IMR-90 (cell line): Measurements from ENCODE around the gene MRPL38. TPM values are rescaled to one million over a fixed set of nuclear protein-coding genes. Genes with fewer than 3 reads are reported as not detected.

ENCODE experiments used
- ATAC-seq: fragments of 200-7000 bp; cut with Tn5 transposase; 2 replicates; pipeline ENCODE4 v1.9.1; 2020; ENCODE audit warnings: low read depth, mild to moderate bottlenecking, moderate library complexity
- BruUV-seq: library from RNA; stranded (reverse); fragments of 400-500 nt; replicated peaks from 2 replicates; lab custom pipeline; 2021; lab: Mats Ljungman, UMichigan
- CTCF ChIA-PET: fragments of 300-600 bp; formaldehyde crosslinking; extraction: SDS; loops from one replicate; lab custom pipeline; 2021; ENCODE audit warnings: antibody characterized with exemption; lab: Yijun Ruan, JAX
- POLR2A ChIA-PET: fragments of 300-600 bp; sonication (Branson Sonifier 250); formaldehyde crosslinking; loops from one replicate; lab custom pipeline; 2022; ENCODE audit warnings: antibody characterized with exemption; ENCODE audit not compliant: unreplicated experiment; lab: Charles Lee
- DNase-seq: peaks from one replicate; pipeline ENCODE4 v3.0.0; 2013
- H2AFZ ChIP-seq: replicated peaks from 2 replicates; pipeline ENCODE3; 2013; ENCODE audit warnings: low read length, mild to moderate bottlenecking; ENCODE audit not compliant: poor library complexity
- H2AK5ac ChIP-seq: 2 replicates; pipeline ENCODE4 v1.6.1; 2013; ENCODE audit warnings: low read depth, low read length, inconsistent platforms
- H2AK9ac ChIP-seq: replicated peaks from 2 replicates; pipeline ENCODE3; 2013; ENCODE audit warnings: mild to moderate bottlenecking, low read depth, low read length, moderate library complexity; ENCODE audit not compliant: poor library complexity
- H2BK120ac ChIP-seq: 2 replicates; pipeline ENCODE4 v1.6.1; 2013; ENCODE audit warnings: low read depth, low read length, inconsistent platforms
- H2BK15ac ChIP-seq: 3 replicates; pipeline ENCODE4 v1.6.1; 2013; ENCODE audit warnings: low read depth, low read length, inconsistent platforms
- H2BK20ac ChIP-seq: 2 replicates; pipeline ENCODE4 v1.6.1; 2013; ENCODE audit warnings: low read depth, mild to moderate bottlenecking, inconsistent platforms, low read length, moderate library complexity
- H2BK5ac ChIP-seq: 2 replicates; pipeline ENCODE4 v1.6.1; 2013; ENCODE audit warnings: mild to moderate bottlenecking, low read depth, low read length, inconsistent platforms; ENCODE audit not compliant: poor library complexity, severe bottlenecking
- H3K14ac ChIP-seq: replicated peaks from 2 replicates; pipeline ENCODE4 v1.6.1; 2013; ENCODE audit warnings: low read depth, low read length, inconsistent platforms
- H3K18ac ChIP-seq: 2 replicates; pipeline ENCODE4 v1.6.1; 2013; ENCODE audit warnings: low read depth, low read length, control low read depth
- H3K23ac ChIP-seq: 2 replicates; pipeline ENCODE4 v1.6.1; 2013; ENCODE audit warnings: low read depth, low read length, inconsistent platforms
- H3K27ac ChIP-seq: 2 replicates; pipeline ENCODE4 v1.5.1; 2013; ENCODE audit warnings: mild to moderate bottlenecking, control low read depth, low read length; ENCODE audit not compliant: insufficient read depth
- H3K27me3 ChIP-seq: 2 replicates; pipeline ENCODE4 v1.6.1; 2013; ENCODE audit warnings: low read length; ENCODE audit not compliant: control insufficient read depth, insufficient read depth
- H3K36me3 ChIP-seq: 2 replicates; pipeline ENCODE4 v1.6.1; 2013; ENCODE audit warnings: low read length, mixed read lengths; ENCODE audit not compliant: control insufficient read depth, insufficient read depth
- H3K4ac ChIP-seq: 2 replicates; pipeline ENCODE4 v1.6.1; 2013; ENCODE audit warnings: low read depth, low read length, inconsistent platforms
- H3K4me1 ChIP-seq: 2 replicates; pipeline ENCODE4 v1.6.1; 2013; ENCODE audit warnings: low read length, mixed read lengths; ENCODE audit not compliant: control insufficient read depth, insufficient read depth
- H3K4me2 ChIP-seq: 2 replicates; pipeline ENCODE4 v1.6.1; 2013; ENCODE audit warnings: low read depth, mild to moderate bottlenecking, control low read depth, low read length, moderate library complexity
- H3K4me3 ChIP-seq: 2 replicates; pipeline ENCODE4 v1.5.1; 2013; ENCODE audit warnings: low read depth, mild to moderate bottlenecking, control low read depth, low read length, moderate library complexity; ENCODE audit not compliant: insufficient read depth
- H3K56ac ChIP-seq: 2 replicates; pipeline ENCODE4 v1.6.1; 2013; ENCODE audit warnings: low read length, inconsistent platforms; ENCODE audit not compliant: insufficient read depth; ENCODE audit errors: extremely low read depth
- H3K79me1 ChIP-seq, 2 experiments: 2 replicates each; pipeline ENCODE4 v1.6.1; 2013; ENCODE audit warnings: low read length in 2 of 2, inconsistent platforms in 1 of 2, low read depth in 1 of 2
- H3K9ac ChIP-seq: 2 replicates; pipeline ENCODE4 v1.6.1; 2013; ENCODE audit warnings: low read depth, low read length, control low read depth
- H3K9me1 ChIP-seq: 2 replicates; pipeline ENCODE4 v1.6.1; 2013; ENCODE audit warnings: low read length, inconsistent platforms; ENCODE audit not compliant: insufficient read depth
- H3K9me3 ChIP-seq: 2 replicates; pipeline ENCODE4 v1.6.1; 2013; ENCODE audit warnings: low read length; ENCODE audit not compliant: control insufficient read depth, insufficient read depth
- H4K20me1 ChIP-seq: 2 replicates; pipeline ENCODE4 v1.6.1; 2013; ENCODE audit warnings: low read length, inconsistent platforms; ENCODE audit not compliant: insufficient read depth
- H4K5ac ChIP-seq: 2 replicates; pipeline ENCODE4 v1.6.1; 2013; ENCODE audit warnings: mild to moderate bottlenecking, low read depth, low read length, control low read depth
- H4K8ac ChIP-seq, 2 experiments: 2 replicates each; pipeline ENCODE4 v1.6.1; 2013; ENCODE audit warnings: low read depth in 2 of 2, low read length in 2 of 2, control low read depth in 1 of 2, inconsistent platforms in 1 of 2
- H4K91ac ChIP-seq: 2 replicates; pipeline ENCODE4 v1.6.1; 2013; ENCODE audit warnings: low read depth, low read length, inconsistent platforms; ENCODE audit not compliant: insufficient read depth
- BHLHE40 ChIP-seq: fragments of 150-350 bp; IDR thresholded peaks from 2 replicates; pipeline ENCODE4 v1.6.1; 2016; ENCODE audit warnings: mild to moderate bottlenecking, low read depth, low read length
- CEBPB ChIP-seq: IDR thresholded peaks from 2 replicates; pipeline ENCODE4 v1.6.1; 2012; ENCODE audit warnings: low read depth, low read length, improper control_type of control experiment
- CHD1 ChIP-seq: IDR thresholded peaks from 2 replicates; pipeline ENCODE4 v1.6.1; 2012; ENCODE audit warnings: low read depth, low read length, improper control_type of control experiment
- ELK1 ChIP-seq: fragments of 150-350 bp; IDR thresholded peaks from 2 replicates; pipeline ENCODE4 v1.6.1; 2016; ENCODE audit warnings: low read depth, mild to moderate bottlenecking, low read length, moderate library complexity, borderline replicate concordance
- MAFK ChIP-seq: IDR thresholded peaks from 2 replicates; pipeline ENCODE4 v1.6.1; 2012; ENCODE audit warnings: low read depth, low read length, improper control_type of control experiment
- MAZ ChIP-seq: IDR thresholded peaks from 2 replicates; pipeline ENCODE4 v1.6.1; 2012; ENCODE audit warnings: low read depth, mild to moderate bottlenecking, low read length, improper control_type of control experiment, moderate library complexity, borderline replicate concordance
- MXI1 ChIP-seq: IDR thresholded peaks from 2 replicates; pipeline ENCODE4 v1.6.1; 2012; ENCODE audit warnings: low read depth, mild to moderate bottlenecking, low read length, moderate library complexity, borderline replicate concordance
- NFE2L2 ChIP-seq: fragments of 150-350 bp; IDR thresholded peaks from 2 replicates; pipeline ENCODE4 v1.6.1; 2016; ENCODE audit warnings: low read depth, mild to moderate bottlenecking, low read length
- RAD21 ChIP-seq: IDR thresholded peaks from 2 replicates; pipeline ENCODE4 v1.6.1; 2012; ENCODE audit warnings: low read length, improper control_type of control experiment
- RCOR1 ChIP-seq: IDR thresholded peaks from 2 replicates; pipeline ENCODE4 v1.6.1; 2012; ENCODE audit warnings: mild to moderate bottlenecking, low read length, improper control_type of control experiment; ENCODE audit not compliant: insufficient replicate concordance
- RFX5 ChIP-seq: IDR thresholded peaks from 2 replicates; pipeline ENCODE4 v1.8.0; 2012; ENCODE audit warnings: low read depth, mild to moderate bottlenecking, low read length, moderate library complexity
- SMC3 ChIP-seq: fragments of 150-350 bp; IDR thresholded peaks from 2 replicates; pipeline ENCODE4 v1.6.1; 2016; ENCODE audit warnings: low read depth, mild to moderate bottlenecking, antibody characterized with exemption, low read length, moderate library complexity
- WGBS, 2 experiments: methylation state at CpG; one replicate each; pipeline versions ENCODE4 v1.1.5 to v1.1.7; 2013; ENCODE audit warnings: missing lambda C conversion rate in 2 of 2; ENCODE audit not compliant: insufficient read length in 1 of 2; ENCODE audit errors: extremely low coverage in 2 of 2; 5-methylcytosine and 5-hydroxymethylcytosine counted together
- dilution Hi-C: fragments of 300-500 bp; cut with HindIII; formaldehyde crosslinking; loops from one replicate; pipeline ENCODE4 v1.14.3; 2018; ENCODE audit warnings: low sequenced_read_pairs; ENCODE audit not compliant: unreplicated experiment
- in situ Hi-C: fragments of 300-500 bp; cut with MboI; formaldehyde crosslinking; loops from 3 replicates; pipeline ENCODE4 v1.14.3; 2019; ENCODE audit warnings: low sequenced_read_pairs, inconsistent platforms, mixed read lengths
- intact Hi-C: fragments of 100-400 bp; cut with micrococcal nuclease; formaldehyde crosslinking; loops from 2 replicates; pipeline ENCODE4 v1.10.0; 2022
- polyA plus RNA-seq, 3 experiments: library from polyadenylated mRNA; depleted of rRNA; stranded (reverse); fragments of >200 nt; gene quantifications; 2 replicates each; pipeline ENCODE4 v1.2.3, GENCODE V29; 2012; ENCODE audit warnings: low replicate concordance in 1 of 3
- total RNA-seq: library from RNA; depleted of rRNA; stranded (reverse); fragments of >200 nt; gene quantifications from 2 replicates; pipeline ENCODE4 v1.2.3, GENCODE V29; 2012
- TF ChIP-seq, protein P1 (sequence below): conservative IDR thresholded peaks from 2 replicates; pipeline ENCODE4 v1.5.1; 2012; ENCODE audit warnings: mild to moderate bottlenecking, low read depth, low read length, improper control_type of control experiment

Gene MRPL38
- total and polyA plus RNA-seq, 2 of the 4 experiments (the other 2 are of a cell fraction) = 13.3 to 42.5 TPM

DNA sequence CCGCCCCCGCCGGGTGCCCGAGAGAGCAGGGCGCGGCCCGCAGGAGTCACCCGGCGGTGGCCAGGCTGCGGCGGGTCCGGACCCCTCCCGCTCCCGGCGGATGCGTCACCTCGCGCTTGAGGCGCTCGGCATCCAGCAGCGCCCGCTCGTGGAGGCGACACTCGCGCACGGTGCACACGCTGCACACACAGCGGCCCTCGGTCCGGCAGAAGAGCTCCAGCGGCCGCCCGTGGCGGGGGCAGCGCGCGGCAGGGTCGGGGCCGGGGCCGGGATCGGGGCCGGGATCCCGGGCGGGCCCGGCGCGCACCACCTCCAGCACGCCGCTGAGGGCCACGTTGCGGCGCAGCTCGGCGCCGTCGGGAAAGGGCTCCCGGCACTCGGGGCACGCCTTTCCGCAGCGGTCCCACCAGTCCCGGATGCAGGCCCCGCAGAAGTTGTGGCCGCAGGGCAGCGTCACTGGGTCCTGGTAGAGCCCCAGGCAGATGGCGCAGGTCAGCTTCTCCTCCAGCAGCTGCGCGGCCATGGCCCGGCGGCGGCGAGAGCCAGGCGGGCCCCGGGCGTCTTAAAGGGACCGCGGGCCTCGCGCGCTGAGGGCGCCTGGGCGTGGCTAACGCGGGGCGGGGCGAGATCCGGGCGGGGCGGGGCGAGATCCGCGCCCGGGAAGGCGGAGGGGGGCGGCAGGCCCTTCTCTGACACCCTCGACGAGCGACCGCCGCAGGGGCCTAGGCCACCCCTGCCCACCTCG lies 8.1 kb downstream of the MRPL38 start, which contains the start of gene TRIM65:
Gene TRIM65, minus strand, starts transcription at position 537 of the 745 bp plus-strand sequence. Its CDS starts 14 bp downstream, at position 523.
- H3K56ac ChIP-seq = no peak within 1 kb of the TSS; the same call in 1 of the 2 replicates
- H3K9me3 ChIP-seq = no peaks in the 10 kb centered on the region
- peak within 1 kb of the TSS; percentile 77 for H2BK120ac ChIP-seq
- peak within 1 kb of the TSS; percentile 79 for H3K23ac ChIP-seq
- peak within 1 kb of the TSS; percentile 72 for H2AK5ac ChIP-seq
- no peaks in the 10 kb centered on the region for H3K27me3 ChIP-seq
- intact Hi-C loops (no loop called here), in situ Hi-C loops (no loop called here), dilution Hi-C loops (no loop called here)
- H2BK15ac ChIP-seq = no peak within 1 kb of the TSS; the same call in 2 of the 3 replicates
- H2BK5ac ChIP-seq = peak within 1 kb of the TSS; percentile 92
- POLR2A ChIA-PET = interaction anchor here (0.9 to 1.8 kb wide), 2 partner anchors 18 to 117 kb away, joined by 4 to 7 read pairs; partner anchors contain the start of gene TRIM47
- peak within 1 kb of the TSS; percentile 42; the same call in 1 of the 2 replicates for H3K18ac ChIP-seq
- 1% methylated on average over 53 of the region's 102 CpGs; no CpG with 5 or more reads in 1 of the 2 experiments for WGBS, 2 experiments
- peak within 1 kb of the TSS; percentile 97 for H3K4ac ChIP-seq
- peak within 1 kb of the TSS; percentile 77 for H4K91ac ChIP-seq
- peaks cover 10% of the 10 kb centered on the region; the same call in 1 of the 2 replicates for H3K9me1 ChIP-seq
- peak; percentile 74 for DNase-seq
- peaks cover 9 to 42% of the 10 kb centered on the region in 2 experiments; a peak in 3 of 4 replicates for H3K79me1 ChIP-seq
- peaks cover 7% of the 10 kb centered on the region; the same call in 1 of the 2 replicates for H3K4me1 ChIP-seq
- peak within 1 kb of the TSS; percentile 89 for H3K9ac ChIP-seq
- no TSS peak for BruUV-seq
- peak within 1 kb of the TSS; percentile 99 for H2AK9ac ChIP-seq
- peak within 1 kb of the TSS; percentile 38 to 96 for H4K8ac ChIP-seq
- 0 out of 2 replicates have a peak, but pooled peaks cover 2% of the 10 kb centered on the region for H4K20me1 ChIP-seq
- peak within 1 kb of the TSS; percentile 100 for H2AFZ ChIP-seq
- peaks cover 24% of the 10 kb centered on the region for H3K36me3 ChIP-seq
- peak within 1 kb of the TSS; percentile 99 for H3K14ac ChIP-seq
- peak; percentile 89 for ATAC-seq
- peak within 1 kb of the TSS; percentile 97 for H3K27ac ChIP-seq
- H2BK20ac ChIP-seq = no peak within 1 kb of the TSS
- H4K5ac ChIP-seq = peak within 1 kb of the TSS; percentile 89
- peak within 1 kb of the TSS; percentile 95 for H3K4me2 ChIP-seq
- CTCF ChIA-PET = interaction anchor here (0.5 to 1.7 kb wide), 5 partner anchors 17 to 295 kb away, joined by 3 to 7 read pairs (median 3); partner anchors contain the start of gene WBP2
- peak within 1 kb of the TSS; percentile 94 for H3K4me3 ChIP-seq
- TF ChIP-seq ELK1 = no peak
- TF ChIP-seq NFE2L2 = no peak
- no peak for TF ChIP-seq MAFK
- TF ChIP-seq RCOR1 = no peak
- TF ChIP-seq MAZ = peak; percentile 50; the same call in 1 of the 2 replicates
- peak; percentile 44; the same call in 1 of the 2 replicates for TF ChIP-seq BHLHE40
- TF ChIP-seq CEBPB = no peak
- TF ChIP-seq RFX5 = no peak
- TF ChIP-seq, protein P1, sequence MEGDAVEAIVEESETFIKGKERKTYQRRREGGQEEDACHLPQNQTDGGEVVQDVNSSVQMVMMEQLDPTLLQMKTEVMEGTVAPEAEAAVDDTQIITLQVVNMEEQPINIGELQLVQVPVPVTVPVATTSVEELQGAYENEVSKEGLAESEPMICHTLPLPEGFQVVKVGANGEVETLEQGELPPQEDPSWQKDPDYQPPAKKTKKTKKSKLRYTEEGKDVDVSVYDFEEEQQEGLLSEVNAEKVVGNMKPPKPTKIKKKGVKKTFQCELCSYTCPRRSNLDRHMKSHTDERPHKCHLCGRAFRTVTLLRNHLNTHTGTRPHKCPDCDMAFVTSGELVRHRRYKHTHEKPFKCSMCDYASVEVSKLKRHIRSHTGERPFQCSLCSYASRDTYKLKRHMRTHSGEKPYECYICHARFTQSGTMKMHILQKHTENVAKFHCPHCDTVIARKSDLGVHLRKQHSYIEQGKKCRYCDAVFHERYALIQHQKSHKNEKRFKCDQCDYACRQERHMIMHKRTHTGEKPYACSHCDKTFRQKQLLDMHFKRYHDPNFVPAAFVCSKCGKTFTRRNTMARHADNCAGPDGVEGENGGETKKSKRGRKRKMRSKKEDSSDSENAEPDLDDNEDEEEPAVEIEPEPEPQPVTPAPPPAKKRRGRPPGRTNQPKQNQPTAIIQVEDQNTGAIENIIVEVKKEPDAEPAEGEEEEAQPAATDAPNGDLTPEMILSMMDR = peak; percentile 59
- TF ChIP-seq MXI1 = peak; percentile 86; the same call in 1 of the 2 replicates
- peak; percentile 33; the same call in 1 of the 2 replicates for TF ChIP-seq SMC3
- peak; percentile 60 for TF ChIP-seq RAD21
- 0 out of 2 replicates have a peak, but pooled peaks have one; percentile 70 for TF ChIP-seq CHD1
